ENCODE data around the gene BMP7. TPM values are rescaled to one million over a fixed set of nuclear protein-coding genes. Genes with fewer than 3 reads are reported as not detected.

Gene BMP7
- total and polyA plus RNA-seq, 9 of the 15 experiments (the other 6 are each of a cell fraction or from before 2014, with no cell fraction given): 0.18 TPM; not detected in 8

DNA sequence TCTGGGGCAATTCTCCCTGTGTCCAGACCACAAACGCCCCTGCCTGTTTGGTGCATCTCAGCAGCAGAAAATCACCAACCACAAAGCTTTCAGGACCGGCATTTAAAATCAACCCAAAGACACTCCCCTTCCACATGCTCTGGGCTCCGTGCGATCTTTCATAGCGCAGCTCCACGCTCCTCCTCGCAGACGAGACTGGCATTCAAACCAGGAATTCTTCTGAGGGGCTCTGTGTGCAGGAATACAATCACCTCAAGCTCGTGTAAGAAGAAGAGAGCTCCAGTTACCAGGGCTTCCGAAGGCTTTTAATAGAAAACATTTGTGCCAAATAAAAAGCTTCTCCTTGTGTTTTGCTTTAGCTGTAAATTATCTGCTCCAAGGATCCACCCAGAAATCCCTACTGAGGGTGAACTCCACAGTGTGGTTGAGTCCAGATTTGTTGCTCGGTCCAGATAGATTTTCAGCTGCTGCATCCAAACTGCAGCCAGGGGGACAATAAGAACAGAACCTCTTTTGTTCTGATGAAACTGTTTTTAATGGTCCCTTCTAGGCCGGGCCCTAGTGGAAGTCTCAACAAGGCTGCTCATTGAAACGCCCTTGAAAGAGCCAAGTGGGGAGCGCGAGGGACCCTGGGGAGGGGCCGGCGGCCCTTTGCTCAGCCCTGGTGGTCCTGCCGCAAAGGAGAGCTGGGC is 16.4 kb upstream of the BMP7 start:
- no TSS peak for BruUV-seq (replicated peaks)
- Histone ChIP-seq H3K4me3 (no peak overlapping the region), H3K79me2 (ENCODE audit: control insufficient read depth, insufficient read depth, low read length) (no peaks in the 10 kb centered on the region), H3K36me3 (ENCODE audit: control insufficient read depth, insufficient read depth, low read length) (no peaks in the 10 kb centered on the region), H3K9ac (ENCODE audit: insufficient read depth in 1 of 2, low read depth in 2 of 2, low read length in 2 of 2) (no peak overlapping the region), H3K4me1 (replicated peaks in 1 of 2; ENCODE audit: control insufficient read depth in 2 of 2, insufficient read depth in 2 of 2, low read length in 2 of 2) (no peaks in the 10 kb centered on the region), H3K9me3 (replicated peaks; ENCODE audit: control insufficient read depth, insufficient read depth, low read depth, low read length) (no peaks in the 10 kb centered on the region), H3K27me3 (ENCODE audit: control insufficient read depth in 2 of 2, insufficient read depth in 2 of 2, low read length in 2 of 2) (peaks cover 33 to 72% of the 10 kb centered on the region in 2 experiments), H2AFZ (ENCODE audit: low read depth, low read length) (no peak overlapping the region), H3K9me1 (ENCODE audit: control insufficient read depth, insufficient read depth, low read length) (no peaks in the 10 kb centered on the region), H4K20me1 (replicated peaks; ENCODE audit: control insufficient read depth, insufficient read depth, low read length) (peaks cover 3% of the 10 kb centered on the region; the same call in 1 of the 2 replicates), H3K4me2 (ENCODE audit: insufficient read depth, low read length) (no peak overlapping the region), H3K27ac (ENCODE audit: extremely low read depth, low read depth, low read length) (no peak overlapping the region)
- ChIA-PET POLR2A (interaction anchor here (0.7 kb wide), 1 partner anchor 57 kb away, joined by 4 read pairs; no protein-coding TSS in a partner anchor), CTCF (ENCODE audit: low intra/inter-chr PET ratio) (no interaction called here)
- no peak for ATAC-seq
- DNase-seq (ENCODE audit: extremely low read depth in 1 of 4, low spot score in 3 of 4): no peak
- FAIRE-seq: no peak
- TF ChIP-seq GATA2 (CRISPR knock-in tag; IDR thresholded peaks at IDR 0.05): no peak
- no peak for TF ChIP-seq PHF21A (IDR thresholded peaks at IDR 0.05; ENCODE audit: borderline replicate concordance, low read depth)
- TF ChIP-seq SNRNP70 (optimal IDR thresholded peaks at IDR 0.05; ENCODE audit: low read depth, low read length): no peak
- TF ChIP-seq ZNF224 (CRISPR knock-in tag; IDR thresholded peaks at IDR 0.05): no peak
- no peak for TF ChIP-seq ZNF584 (CRISPR knock-in tag; IDR thresholded peaks at IDR 0.05; ENCODE audit: low read depth)
- TF ChIP-seq, protein P1, sequence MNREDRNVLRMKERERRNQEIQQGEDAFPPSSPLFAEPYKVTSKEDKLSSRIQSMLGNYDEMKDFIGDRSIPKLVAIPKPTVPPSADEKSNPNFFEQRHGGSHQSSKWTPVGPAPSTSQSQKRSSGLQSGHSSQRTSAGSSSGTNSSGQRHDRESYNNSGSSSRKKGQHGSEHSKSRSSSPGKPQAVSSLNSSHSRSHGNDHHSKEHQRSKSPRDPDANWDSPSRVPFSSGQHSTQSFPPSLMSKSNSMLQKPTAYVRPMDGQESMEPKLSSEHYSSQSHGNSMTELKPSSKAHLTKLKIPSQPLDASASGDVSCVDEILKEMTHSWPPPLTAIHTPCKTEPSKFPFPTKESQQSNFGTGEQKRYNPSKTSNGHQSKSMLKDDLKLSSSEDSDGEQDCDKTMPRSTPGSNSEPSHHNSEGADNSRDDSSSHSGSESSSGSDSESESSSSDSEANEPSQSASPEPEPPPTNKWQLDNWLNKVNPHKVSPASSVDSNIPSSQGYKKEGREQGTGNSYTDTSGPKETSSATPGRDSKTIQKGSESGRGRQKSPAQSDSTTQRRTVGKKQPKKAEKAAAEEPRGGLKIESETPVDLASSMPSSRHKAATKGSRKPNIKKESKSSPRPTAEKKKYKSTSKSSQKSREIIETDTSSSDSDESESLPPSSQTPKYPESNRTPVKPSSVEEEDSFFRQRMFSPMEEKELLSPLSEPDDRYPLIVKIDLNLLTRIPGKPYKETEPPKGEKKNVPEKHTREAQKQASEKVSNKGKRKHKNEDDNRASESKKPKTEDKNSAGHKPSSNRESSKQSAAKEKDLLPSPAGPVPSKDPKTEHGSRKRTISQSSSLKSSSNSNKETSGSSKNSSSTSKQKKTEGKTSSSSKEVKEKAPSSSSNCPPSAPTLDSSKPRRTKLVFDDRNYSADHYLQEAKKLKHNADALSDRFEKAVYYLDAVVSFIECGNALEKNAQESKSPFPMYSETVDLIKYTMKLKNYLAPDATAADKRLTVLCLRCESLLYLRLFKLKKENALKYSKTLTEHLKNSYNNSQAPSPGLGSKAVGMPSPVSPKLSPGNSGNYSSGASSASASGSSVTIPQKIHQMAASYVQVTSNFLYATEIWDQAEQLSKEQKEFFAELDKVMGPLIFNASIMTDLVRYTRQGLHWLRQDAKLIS (CRISPR knock-in tag; IDR thresholded peaks at IDR 0.05): no peak
- TF ChIP-seq ZBED1 (IDR thresholded peaks at IDR 0.05): no peak
- TF ChIP-seq ZNF282 (CRISPR knock-in tag; IDR thresholded peaks at IDR 0.05): no peak
- TF ChIP-seq ZNF668 (CRISPR knock-in tag; IDR thresholded peaks at IDR 0.05): no peak
- TF ChIP-seq, protein P2, sequence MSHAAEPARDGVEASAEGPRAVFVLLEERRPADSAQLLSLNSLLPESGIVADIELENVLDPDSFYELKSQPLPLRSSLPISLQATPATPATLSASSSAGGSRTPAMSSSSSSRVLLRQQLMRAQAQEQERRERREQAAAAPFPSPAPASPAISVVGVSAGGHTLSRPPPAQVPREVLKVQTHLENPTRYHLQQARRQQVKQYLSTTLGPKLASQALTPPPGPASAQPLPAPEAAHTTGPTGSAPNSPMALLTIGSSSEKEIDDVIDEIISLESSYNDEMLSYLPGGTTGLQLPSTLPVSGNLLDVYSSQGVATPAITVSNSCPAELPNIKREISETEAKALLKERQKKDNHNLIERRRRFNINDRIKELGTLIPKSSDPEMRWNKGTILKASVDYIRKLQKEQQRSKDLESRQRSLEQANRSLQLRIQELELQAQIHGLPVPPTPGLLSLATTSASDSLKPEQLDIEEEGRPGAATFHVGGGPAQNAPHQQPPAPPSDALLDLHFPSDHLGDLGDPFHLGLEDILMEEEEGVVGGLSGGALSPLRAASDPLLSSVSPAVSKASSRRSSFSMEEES (CRISPR knock-in tag; IDR thresholded peaks at IDR 0.05): no peak
- no peak for TF ChIP-seq ZNF316 (IDR thresholded peaks at IDR 0.05)
- no peak for TF ChIP-seq TBL1XR1 (IDR thresholded peaks at IDR 0.05; ENCODE audit: low read length in 2 of 2)
- intact Hi-C loops (cut with micrococcal nuclease): no loop called here
- under 1% methylated on average over 18 of the region's 18 CpGs for WGBS (ENCODE audit: insufficient coverage, low coverage, missing lambda C conversion rate)
- in situ Hi-C loops (cut with MboI): no loop called here

Measured in K562 (cell line).